HK-2 (cell line): ENCODE results near the gene TRMT10A.
"Not testable (repeated sequence)": the region's sequence is repeated elsewhere in the genome, so short reads cannot be mapped to it uniquely, and the experiment has no call there.

Experiments used
- DNase-seq: peaks from one replicate; pipeline ENCODE4 v3.0.0-alpha.2; 2018; ENCODE audit not compliant: unreplicated experiment

TRMT10A gene

DNA sequence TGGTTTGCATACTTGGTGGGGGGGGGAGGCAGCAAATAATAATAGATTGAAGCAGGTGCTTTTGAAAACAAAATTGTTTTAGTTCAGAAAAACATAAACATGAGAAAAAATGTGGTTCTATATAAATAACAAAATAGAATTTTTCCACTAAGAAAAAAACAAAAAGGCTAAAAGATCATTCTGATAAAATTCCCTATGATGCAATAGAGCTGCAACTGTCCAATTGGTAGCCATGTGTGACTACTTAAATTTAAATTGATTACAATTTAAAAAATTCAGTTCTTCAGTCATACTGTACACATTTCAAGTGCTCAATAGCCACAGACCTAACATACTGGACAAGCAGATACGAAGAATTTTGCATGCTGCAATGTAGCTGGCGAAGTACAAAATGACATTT lies 11.0 kb downstream of the TRMT10A start:
- DNase-seq = no peak

DNA sequence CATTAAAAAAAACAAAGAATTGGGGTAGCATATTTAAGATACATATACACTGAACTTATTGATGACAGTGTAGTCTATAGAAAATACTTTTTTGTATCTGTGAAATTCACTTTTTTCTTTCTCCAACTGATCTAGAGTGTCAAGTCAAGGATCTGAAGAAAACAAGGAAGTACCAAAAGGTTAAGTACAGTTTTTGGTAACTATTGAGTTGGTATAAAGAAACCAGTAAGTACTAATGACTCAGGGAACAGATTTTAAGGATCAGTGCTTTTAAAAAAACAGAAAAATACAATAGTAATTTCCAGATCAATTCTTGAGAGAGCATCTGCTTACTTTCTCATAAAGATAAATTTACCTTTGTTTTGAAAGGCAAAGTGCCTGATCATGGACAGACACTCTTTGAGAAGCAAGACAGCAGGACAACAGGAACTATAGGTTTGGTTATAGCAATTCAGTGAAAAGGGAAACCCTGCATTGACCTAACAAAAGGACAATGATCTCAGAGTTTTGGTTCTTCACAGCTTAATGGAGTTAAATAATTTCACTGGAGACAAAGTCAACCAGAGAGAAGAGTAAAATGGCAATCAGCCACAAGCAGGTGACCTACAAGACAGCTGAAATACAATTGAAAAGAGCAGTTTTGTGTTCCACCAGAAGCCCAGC lies 23.4 kb downstream of the TRMT10A start:
- DNase-seq = no peak

DNA sequence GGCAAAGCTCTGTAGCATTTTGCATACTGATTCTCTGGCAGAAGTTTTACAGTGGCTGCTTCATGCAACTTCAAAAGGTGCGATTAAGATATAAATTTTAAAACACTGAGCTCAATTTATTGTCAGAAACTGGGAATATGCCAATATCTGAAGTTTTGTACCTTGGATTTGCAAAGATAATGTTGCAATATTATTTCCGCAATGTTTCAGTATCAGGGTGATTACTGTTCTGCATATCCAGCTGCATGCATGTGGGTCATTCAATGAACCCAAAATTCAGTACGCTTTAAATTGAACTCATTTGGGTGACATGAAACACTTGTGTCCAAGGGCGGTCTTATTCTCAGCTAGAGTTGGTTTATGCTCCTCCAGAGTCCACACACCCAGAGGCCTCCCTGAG lies 26.2 kb downstream of the TRMT10A start:
- DNase-seq = no peak

DNA sequence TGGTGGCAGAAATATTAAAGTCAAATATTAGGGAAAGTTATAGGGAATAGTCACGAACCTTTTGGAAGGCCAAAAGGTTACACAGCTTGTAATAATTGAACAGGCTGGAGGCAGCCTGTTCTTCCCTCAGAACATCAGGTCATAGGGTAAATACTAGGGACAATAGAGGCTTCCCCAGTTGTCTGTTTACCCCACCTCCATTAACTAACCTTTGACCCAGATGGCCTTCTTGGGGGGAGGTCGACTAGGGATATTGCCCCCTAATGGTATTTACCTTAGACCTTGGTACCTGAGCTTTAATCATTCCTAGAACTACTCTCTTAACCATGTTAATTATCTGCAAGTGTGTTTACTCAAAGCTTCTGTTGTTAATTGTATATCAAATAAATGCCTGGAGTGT lies 27.0 kb downstream of the TRMT10A start:
- no peak for DNase-seq

DNA sequence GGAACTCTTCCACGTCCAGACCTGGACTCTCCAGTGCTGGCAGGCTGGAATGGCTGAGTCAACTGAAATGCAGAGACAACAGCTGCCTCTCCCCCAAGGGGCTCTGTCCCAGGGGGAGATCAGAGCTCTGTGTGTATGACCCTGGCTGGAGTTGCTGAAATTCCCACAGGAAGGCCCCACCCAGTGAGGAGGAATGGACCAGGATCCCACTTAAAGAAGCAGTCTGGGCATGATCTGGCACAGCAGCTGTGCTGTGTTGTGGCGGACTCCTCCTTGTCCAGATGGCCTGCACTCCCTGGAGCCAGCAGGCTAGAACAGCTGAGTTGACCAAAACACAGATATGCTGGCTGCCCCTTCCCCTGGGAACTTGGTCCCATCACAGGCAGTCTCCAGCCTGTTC lies 27.6 kb downstream of the TRMT10A start:
- DNase-seq = no peak

DNA sequence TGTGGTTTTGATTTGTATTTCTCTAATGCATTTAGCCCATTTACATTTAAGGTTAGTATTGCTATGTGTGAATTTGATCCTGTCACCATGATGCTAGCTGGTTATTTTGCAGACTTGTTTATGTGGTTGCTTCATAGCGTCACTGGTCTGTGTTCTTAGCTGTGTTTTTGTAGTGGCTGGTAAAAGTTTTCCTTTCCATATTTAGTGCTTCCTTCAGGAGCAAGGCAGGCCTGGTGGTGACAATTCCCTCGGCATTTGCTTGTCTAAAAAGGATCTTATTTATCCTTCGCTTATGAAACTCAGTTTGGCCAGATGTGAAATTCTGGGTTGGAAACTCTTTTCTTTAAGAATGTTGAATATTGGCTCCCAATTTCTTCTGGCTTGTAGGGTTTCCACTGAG lies 29.1 kb downstream of the TRMT10A start:
- DNase-seq = not testable (repeated sequence)

DNA sequence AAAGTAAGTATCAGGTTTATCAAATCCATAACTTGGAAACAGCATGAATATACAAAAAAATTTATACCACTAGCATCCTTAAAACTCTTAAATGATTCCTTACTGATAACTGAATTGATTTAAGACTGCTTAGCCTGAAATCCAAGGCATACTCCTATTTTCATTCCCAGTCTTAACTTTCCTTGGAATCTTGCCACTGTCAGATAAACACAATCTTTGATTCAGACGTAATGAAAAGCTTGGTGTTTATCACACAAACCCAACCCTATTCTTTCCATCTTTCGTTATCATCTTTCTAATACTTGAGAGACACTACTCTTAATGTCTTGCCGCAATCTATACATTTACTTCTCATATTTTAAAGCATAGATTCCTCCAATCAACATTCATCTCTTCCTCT lies 33.9 kb downstream of the TRMT10A start:
- no peak for DNase-seq

DNA sequence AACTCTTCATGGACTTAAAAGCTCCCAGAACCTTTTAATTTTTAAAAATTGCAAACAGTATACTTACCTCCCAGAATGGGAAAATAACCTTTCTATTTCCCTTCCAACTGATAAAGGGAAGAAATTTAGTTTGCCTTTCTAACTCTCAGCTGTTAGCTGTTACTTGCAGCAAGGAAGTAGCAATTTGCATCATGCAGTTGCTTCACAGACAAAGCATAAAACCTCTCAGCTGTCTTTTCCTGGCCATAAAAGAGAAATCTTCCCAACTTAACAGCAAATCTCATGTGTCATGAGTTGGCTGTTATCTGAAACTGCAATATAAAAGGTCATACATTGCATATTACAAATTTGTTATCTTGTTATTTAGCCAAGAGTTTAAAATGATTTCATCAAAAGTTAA lies 34.6 kb downstream of the TRMT10A start:
- DNase-seq = no peak

DNA sequence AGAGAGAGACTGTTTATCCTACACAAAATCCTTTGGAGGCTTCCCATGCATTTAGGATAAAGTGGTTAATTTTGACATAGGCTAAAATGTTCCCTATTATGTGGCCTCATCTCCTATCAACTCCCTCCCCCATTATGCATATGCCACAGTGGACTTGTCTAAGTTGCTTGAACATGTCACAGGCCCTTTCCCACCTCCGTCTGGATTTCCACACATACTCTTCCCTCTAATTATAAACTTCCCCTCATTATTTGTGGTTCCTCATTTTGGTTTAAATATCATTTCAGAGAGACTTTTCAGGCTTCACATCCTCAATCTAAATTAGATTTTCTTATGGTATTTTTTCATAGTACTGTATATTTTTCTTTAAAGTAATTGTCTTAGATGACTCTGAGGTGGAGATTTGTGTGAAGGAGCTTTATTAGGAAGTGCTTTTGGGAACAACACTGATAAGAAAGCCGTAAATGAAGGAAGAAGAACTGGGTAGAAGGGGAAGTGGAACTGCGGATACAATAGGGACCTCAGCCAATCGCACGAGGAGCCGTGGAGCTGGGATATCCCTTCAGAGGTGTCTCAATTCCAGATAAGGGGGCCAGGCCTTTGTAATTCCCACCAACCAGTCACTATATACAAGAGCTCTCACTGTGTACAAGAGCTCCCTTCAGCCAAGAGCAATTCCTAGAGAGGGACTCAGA lies 45.1 kb downstream of the TRMT10A start:
- no peak for DNase-seq

DNA sequence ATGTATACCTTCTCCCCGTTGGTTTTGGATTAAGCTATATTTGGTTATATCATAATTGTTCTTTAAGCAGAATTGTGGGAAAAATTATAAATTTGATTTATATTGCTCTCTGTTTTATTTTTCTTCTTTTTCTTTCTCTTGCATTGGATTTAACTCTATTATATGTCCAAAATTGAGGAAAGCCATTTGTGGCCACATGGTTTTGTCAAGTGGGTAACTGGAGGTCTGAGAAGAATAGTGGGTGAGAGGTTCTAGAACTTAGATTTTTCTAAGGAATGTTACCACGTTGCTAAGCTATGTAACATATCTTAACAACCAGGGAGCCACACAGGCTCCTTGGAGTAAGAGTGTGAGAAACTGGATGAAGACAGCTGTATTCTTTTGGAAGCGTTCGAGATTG lies 53.1 kb downstream of the TRMT10A start, which contains the start of gene C4orf17:
C4orf17 (plus strand) TSS at position 301 of the 400 bp plus-strand sequence. CDS start 2,061 bp downstream, outside the sequence.
- DNase-seq = no peak

DNA sequence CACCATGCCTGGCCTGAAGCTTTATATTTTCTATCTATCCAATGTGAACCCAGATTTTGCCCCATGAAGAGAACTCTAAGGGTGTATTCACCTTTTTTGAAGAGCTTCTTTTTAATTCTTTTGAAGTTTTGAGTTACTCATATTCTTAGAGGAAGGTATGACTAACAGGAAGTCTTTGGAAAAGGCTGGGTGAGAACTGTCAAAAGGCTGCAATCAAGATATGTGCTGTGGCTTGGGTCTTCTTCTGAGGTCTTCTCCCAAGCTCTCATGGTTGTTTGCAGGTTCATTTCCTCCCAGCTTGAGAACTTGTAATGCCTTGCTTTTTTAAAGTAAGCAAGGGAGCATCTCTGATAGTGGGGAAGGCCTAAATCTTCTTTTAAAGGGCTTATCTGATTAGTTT lies 56.1 kb downstream of the TRMT10A start:
- no peak for DNase-seq

DNA sequence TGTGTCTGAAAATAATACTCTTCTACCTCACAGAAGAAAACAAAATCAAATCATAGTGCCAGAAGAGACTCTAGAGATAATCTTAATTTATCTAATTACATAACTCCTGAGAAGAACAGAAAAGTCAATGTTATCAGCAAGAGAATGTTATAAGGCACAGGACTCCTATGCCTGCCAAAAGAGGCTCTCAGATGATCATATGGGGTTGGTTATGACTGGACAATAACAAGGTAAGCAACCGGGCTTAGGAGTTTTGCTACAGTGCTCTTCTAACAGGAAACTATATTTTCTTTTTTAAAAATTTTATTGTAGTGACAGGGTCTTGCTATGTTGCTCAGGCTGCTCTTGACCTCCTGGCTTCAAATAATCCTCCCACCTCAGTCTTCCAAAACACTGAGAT lies 56.5 kb downstream of the TRMT10A start:
- no peak for DNase-seq

DNA sequence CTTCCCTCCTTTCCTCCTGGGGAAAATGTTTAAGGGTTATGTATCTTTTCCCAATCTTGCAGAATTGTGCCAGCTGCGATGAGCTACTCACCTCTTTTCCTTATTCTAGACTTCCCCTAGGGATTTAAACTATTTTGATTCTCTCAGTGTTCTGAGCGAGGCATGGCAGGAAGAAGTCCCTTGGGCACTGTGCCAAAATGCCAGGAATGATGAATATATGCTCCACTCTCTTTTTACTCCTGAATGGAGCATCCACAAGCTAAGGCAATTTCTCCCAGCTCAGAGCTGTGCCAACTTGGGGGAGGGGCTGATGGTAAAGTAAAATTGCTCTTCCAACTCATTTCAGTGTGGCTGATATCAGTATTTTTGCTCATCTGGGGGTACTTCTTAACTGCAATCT lies 57.1 kb downstream of the TRMT10A start:
- DNase-seq = no peak

DNA sequence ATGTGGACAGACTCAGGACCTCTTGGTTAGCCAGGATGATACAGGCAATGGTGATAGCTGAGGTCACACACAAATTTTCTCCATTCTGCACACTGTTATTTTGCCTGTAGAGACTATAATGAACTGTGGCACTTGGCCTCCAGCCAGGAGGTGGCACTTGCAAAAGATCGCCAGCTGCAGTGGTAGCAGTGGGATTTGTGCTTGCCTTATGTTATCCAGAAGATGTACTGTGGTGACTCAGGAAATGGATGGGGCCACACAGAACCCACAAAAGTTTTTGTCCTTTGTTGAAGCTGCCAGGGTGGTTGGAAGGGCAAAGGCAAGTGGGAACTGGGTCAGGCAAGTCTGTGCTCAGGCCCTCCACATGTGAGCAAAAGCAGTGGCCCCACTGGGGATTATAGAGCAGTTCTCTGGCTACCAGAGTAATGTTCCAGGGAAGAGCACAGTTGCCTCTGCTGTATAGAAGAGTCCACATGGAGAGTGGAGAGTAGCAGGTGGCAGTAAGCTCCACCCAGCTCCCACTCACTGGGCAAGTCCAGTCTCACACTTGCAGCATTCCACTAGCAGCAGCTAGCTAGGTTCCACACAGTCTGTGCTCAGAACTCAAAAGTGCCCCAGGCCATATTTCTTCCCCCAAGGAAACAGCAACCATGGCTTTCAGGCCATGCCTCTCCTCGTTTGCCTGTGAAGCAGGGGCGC lies 58.9 kb downstream of the TRMT10A start:
- no peak for DNase-seq
